GM21447 (cell line): ENCODE results near the gene SLC7A10.
"Not testable (repeated sequence)": the region's sequence is repeated elsewhere in the genome, so short reads cannot be mapped to it uniquely, and the experiment has no call there.

ENCODE experiments used
- ATAC-seq: cut with Tn5 transposase; IDR thresholded peaks from one replicate; pipeline ENCODE4 v1.9.1; 2021; ENCODE audit not compliant: unreplicated experiment

SLC7A10 gene

GRCh38 chr19:33186431-33187182 is 39.0 kb downstream of the SLC7A10 start:
- ATAC-seq: no peak

GRCh38 chr19:33177417-33177979 is 48.2 kb downstream of the SLC7A10 start:
- peak; percentile 15 for ATAC-seq

GRCh38 chr19:33176670-33177416 is 48.8 kb downstream of the SLC7A10 start:
- peak; percentile 77 for ATAC-seq

- no peak for ATAC-seq
Observed at GRCh38 chr19:33175886-33176669, 49.6 kb downstream of the SLC7A10 start.

- no peak for ATAC-seq
Observed at GRCh38 chr19:33175156-33175782, 50.4 kb downstream of the SLC7A10 start.

- no peak for ATAC-seq
Observed at GRCh38 chr19:33174186-33174585, 51.5 kb downstream of the SLC7A10 start.

GRCh38 chr19:33171916-33172359 is 53.7 kb downstream of the SLC7A10 start:
- ATAC-seq: no peak

GRCh38 chr19:33171222-33171795 is 54.3 kb downstream of the SLC7A10 start:
- no peak for ATAC-seq

GRCh38 chr19:33168528-33168927 is 57.1 kb downstream of the SLC7A10 start:
- no peak for ATAC-seq

GRCh38 chr19:33167438-33167837 is 58.2 kb downstream of the SLC7A10 start:
- ATAC-seq: no peak

- not testable (repeated sequence) for ATAC-seq
Observed at GRCh38 chr19:33166037-33166436, 59.6 kb downstream of the SLC7A10 start.

- no peak for ATAC-seq
Observed at GRCh38 chr19:33163481-33163880, 62.2 kb downstream of the SLC7A10 start.

- ATAC-seq: no peak
Observed at GRCh38 chr19:33161201-33161600, 64.4 kb downstream of the SLC7A10 start.

- no peak for ATAC-seq
Observed at GRCh38 chr19:33159893-33160292, 65.8 kb downstream of the SLC7A10 start.

GRCh38 chr19:33159149-33159548 is 66.5 kb downstream of the SLC7A10 start:
- ATAC-seq: no peak
